A549 treated with GW870086 at 1 μM for 4 hours (cell line): ENCODE data around the gene INVS. TPM values are rescaled to one million over a fixed set of nuclear protein-coding genes. Genes with fewer than 3 reads are reported as not detected.

Source experiments
- total RNA-seq: library from RNA; stranded (reverse); fragments of 200-300 nt; extraction: Qiagen RNA extraction; gene quantifications from 5 replicates; pipeline ENCODE4 v1.2.3, GENCODE V29; 2022; ENCODE audit warnings: low read depth

INVS gene
- total RNA-seq, result 7.5 to 10.8 TPM (median 9.6 TPM) in 5 replicates

GRCh38 chr9:100098887-100099721 lies at the start of gene INVS, which contains the start of gene ERP44:
INVS (plus strand) TSS chr9:100099243; CDS start chr9:100104522, 5,279 bp downstream.
ERP44 (minus strand) TSS chr9:100099000; CDS start chr9:100098840, 160 bp downstream.

Other genes starting within 250 kb of the INVS start
- 7.0 to 9.8 TPM (median 8.4 TPM) in 5 replicates for gene STX17, start 192.6 kb upstream of the INVS start, total RNA-seq
- gene ERP44, start 243 bp upstream of the INVS start, total RNA-seq, result 14.6 to 15.9 TPM (median 15.1 TPM) in 5 replicates